ENCODE results near the gene AQP3. TPM values are rescaled to one million over a fixed set of nuclear protein-coding genes. Genes with fewer than 3 reads are reported as not detected.

Gene AQP3
- total and polyA plus RNA-seq, 9 of the 15 experiments (the other 6 are each of a cell fraction or from before 2014, with no cell fraction given): 4.2 to 31.5 (median 17.6) TPM

GRCh38 chr9:33446946-33447798 lies at the start of gene AQP3 (continued):
- TF ChIP-seq CBX2 (IDR thresholded peaks at IDR 0.05; ENCODE audit: insufficient read depth, low read length, poor library complexity, severe bottlenecking) (no peak), SETDB1 (IDR thresholded peaks at IDR 0.05; ENCODE audit: low read length) (no peak), NRF1 (conservative IDR thresholded peaks at IDR 0.05 in 1 of 2, IDR thresholded peaks at IDR 0.05 in 1 of 2) (peak; percentile 23 to 50; a peak in 2 of 4 replicates), SIRT6 (IDR thresholded peaks at IDR 0.05; ENCODE audit: low read depth, low read length) (no peak), ZBTB49 (CRISPR knock-in tag; IDR thresholded peaks at IDR 0.05; ENCODE audit: borderline replicate concordance) (no peak), ZNF224 (CRISPR knock-in tag; IDR thresholded peaks at IDR 0.05) (no peak), MECOM (CRISPR knock-in tag; IDR thresholded peaks at IDR 0.05) (no peak), FUS (optimal IDR thresholded peaks at IDR 0.05; ENCODE audit: low read depth, low read length) (no peak), DDX20 (tag; IDR thresholded peaks at IDR 0.05; ENCODE audit: low read depth) (no peak), COPS2 (conservative IDR thresholded peaks at IDR 0.05) (no peak), KAT2B (IDR thresholded peaks at IDR 0.05; ENCODE audit: low read depth, low read length) (no peak), ZNF324 (CRISPR knock-in tag; IDR thresholded peaks at IDR 0.05) (no peak), IRF1 (CRISPR knock-in tag; IDR thresholded peaks at IDR 0.05; ENCODE audit: borderline replicate concordance) (no peak), ZNF57 (CRISPR knock-in tag; IDR thresholded peaks at IDR 0.05) (no peak), NR3C1 (CRISPR knock-in tag; IDR thresholded peaks at IDR 0.05) (no peak), ZBTB43 (CRISPR knock-in tag; IDR thresholded peaks at IDR 0.05) (no peak), FOS (IDR thresholded peaks at IDR 0.05; ENCODE audit: extremely low read depth, insufficient read length) (peak; percentile 31), ZNF398 (CRISPR knock-in tag; IDR thresholded peaks at IDR 0.05) (no peak), STAG1 (CRISPR knock-in tag; IDR thresholded peaks at IDR 0.05; ENCODE audit: borderline replicate concordance) (no peak), GABPA (tag; conservative IDR thresholded peaks at IDR 0.05; ENCODE audit: low read depth) (peak; percentile 42; the same call in 1 of the 2 replicates), RBFOX2 (IDR thresholded peaks at IDR 0.05; ENCODE audit: low read depth, low read length) (peak; percentile 68), CC2D1A (IDR thresholded peaks at IDR 0.05) (no peak)

All from K562 (cell line).